Endothelial cell of umbilical vein (primary cell): ENCODE data around the gene BCL7A.

Experiments used
- CTCF ChIP-seq, 2 donors: IDR thresholded peaks; 1 replicate in 1 of 2; 2 replicates in 1 of 2; pipeline ENCODE4 v1.5.1; 2011; ENCODE audit warnings: low read length in 2 of 2, mild to moderate bottlenecking in 2 of 2, moderate library complexity in 2 of 2, control low read depth in 1 of 2, inconsistent platforms in 1 of 2, low read depth in 1 of 2; ENCODE audit not compliant: insufficient read depth in 1 of 2; ENCODE audit errors: extremely low read depth in 1 of 2
- EZH2 ChIP-seq: IDR thresholded peaks from 2 replicates; pipeline ENCODE4 v1.6.1; 2012; ENCODE audit warnings: borderline replicate concordance, low read depth, mild to moderate bottlenecking, moderate library complexity, low read length, inconsistent platforms; ENCODE audit not compliant: severe bottlenecking
- FOS ChIP-seq: IDR thresholded peaks from 2 replicates; pipeline ENCODE4 v1.6.1; 2011; ENCODE audit warnings: mild to moderate bottlenecking, low read length, moderate library complexity, borderline replicate concordance; ENCODE audit not compliant: insufficient read depth
- GATA2 ChIP-seq: IDR thresholded peaks from 2 replicates; pipeline ENCODE4 v1.7.0; 2011; ENCODE audit warnings: low read depth, mild to moderate bottlenecking, moderate library complexity, mixed read lengths, low read length; ENCODE audit not compliant: insufficient read length, insufficient read depth
- JUN ChIP-seq: IDR thresholded peaks from 2 replicates; pipeline ENCODE4 v1.6.1; 2011; ENCODE audit warnings: borderline replicate concordance, low read depth; ENCODE audit not compliant: insufficient read length, insufficient read depth
- MAX ChIP-seq: IDR thresholded peaks from 2 replicates; pipeline ENCODE4 v1.6.1; 2011; ENCODE audit not compliant: insufficient read depth, insufficient read length
- MYC ChIP-seq: IDR thresholded peaks from one replicate; pipeline ENCODE4 v1.6.1; 2011; ENCODE audit warnings: mild to moderate bottlenecking, low read depth, low read length
- POLR2A ChIP-seq: IDR thresholded peaks from 2 replicates; pipeline ENCODE4 v1.6.1; 2012; ENCODE audit warnings: low read depth, mild to moderate bottlenecking, control low read depth, low read length
- POLR2AphosphoS5 ChIP-seq: IDR thresholded peaks from 2 replicates; pipeline ENCODE4 v1.6.1; 2012; ENCODE audit warnings: low read depth, mild to moderate bottlenecking, control low read depth, low read length, moderate library complexity; ENCODE audit not compliant: insufficient read depth

DNA sequence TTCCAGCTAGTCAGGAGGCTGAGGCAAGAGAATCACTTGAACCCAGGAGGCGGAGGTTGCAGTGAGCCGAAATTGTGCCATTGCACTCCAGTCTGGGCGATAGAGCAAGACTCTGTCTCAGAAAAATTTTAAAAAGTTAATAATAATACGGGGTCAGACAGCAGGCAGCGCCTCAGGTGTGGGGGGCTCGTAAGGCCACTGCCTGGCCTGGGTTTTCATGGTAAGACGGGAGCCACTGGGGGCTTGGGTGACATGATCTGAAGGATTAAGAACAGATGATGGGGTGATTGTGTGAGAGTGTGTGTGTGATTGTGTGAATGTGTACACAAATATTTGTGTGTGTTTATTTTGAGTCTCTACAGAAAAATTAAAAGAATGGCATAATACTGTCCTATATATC lies 23.6 kb downstream of the BCL7A start:
- no peak for TF ChIP-seq POLR2A
- no peak for TF ChIP-seq CTCF (IDR thresholded peaks at IDR 0.05; ENCODE audit: extremely low read depth in 1 of 2, insufficient read depth in 1 of 2, low read depth in 1 of 2, low read length in 2 of 2)
- no peak for TF ChIP-seq EZH2
- TF ChIP-seq POLR2AphosphoS5 = no peak
- no peak for TF ChIP-seq MAX
- TF ChIP-seq FOS = no peak
- no peak for TF ChIP-seq JUN
- TF ChIP-seq MYC = no peak
- TF ChIP-seq GATA2 = no peak
